ENCODE results near the gene DNAAF5.

DNA sequence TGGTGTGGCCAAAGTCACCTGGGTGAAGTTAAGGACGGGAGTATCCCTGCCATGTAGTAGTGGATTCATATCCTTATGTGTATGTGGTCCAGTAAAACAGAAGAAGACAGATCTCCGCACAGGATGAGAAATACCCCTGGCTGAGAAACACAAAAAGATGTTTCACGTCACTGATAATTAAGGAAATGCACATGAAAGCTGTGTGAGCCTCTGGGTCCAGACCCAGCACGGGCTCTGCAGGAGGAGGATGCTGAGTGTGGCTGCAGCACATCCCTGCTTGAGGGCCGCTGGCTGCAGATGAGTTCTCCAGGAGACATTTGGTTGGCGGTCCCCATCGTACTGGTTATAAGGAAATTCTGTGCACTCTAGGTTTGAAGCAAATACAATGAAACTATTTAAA is 97.6 kb downstream of the DNAAF5 start:
- no peak for TF ChIP-seq EZH2 (IDR thresholded peaks at IDR 0.05; ENCODE audit: low read length, missing control alignments)
- TF ChIP-seq, protein P1, sequence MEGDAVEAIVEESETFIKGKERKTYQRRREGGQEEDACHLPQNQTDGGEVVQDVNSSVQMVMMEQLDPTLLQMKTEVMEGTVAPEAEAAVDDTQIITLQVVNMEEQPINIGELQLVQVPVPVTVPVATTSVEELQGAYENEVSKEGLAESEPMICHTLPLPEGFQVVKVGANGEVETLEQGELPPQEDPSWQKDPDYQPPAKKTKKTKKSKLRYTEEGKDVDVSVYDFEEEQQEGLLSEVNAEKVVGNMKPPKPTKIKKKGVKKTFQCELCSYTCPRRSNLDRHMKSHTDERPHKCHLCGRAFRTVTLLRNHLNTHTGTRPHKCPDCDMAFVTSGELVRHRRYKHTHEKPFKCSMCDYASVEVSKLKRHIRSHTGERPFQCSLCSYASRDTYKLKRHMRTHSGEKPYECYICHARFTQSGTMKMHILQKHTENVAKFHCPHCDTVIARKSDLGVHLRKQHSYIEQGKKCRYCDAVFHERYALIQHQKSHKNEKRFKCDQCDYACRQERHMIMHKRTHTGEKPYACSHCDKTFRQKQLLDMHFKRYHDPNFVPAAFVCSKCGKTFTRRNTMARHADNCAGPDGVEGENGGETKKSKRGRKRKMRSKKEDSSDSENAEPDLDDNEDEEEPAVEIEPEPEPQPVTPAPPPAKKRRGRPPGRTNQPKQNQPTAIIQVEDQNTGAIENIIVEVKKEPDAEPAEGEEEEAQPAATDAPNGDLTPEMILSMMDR (conservative IDR thresholded peaks at IDR 0.05 in 1 of 2, IDR thresholded peaks at IDR 0.05 in 1 of 2; ENCODE audit: low read depth in 1 of 2, low read length in 2 of 2), result no peak

Data from fibroblast of lung (primary cell).